AG04449 (cell line): ENCODE results near the gene RASGEF1B.
A peak's percentile ranks its signal among the peaks of the same experiment; 100 is the strongest.
"Not testable (repeated sequence)": the region's sequence is repeated elsewhere in the genome, so short reads cannot be mapped to it uniquely, and the experiment has no call there.

Experiments
- CTCF ChIA-PET: fragments of 350-600 bp; formaldehyde crosslinking; extraction: SDS; loops from one replicate; lab custom pipeline; 2021; ENCODE audit warnings: antibody characterized with exemption; lab: Yijun Ruan, JAX
- POLR2A ChIA-PET: fragments of 400-600, 350-600 bp; formaldehyde crosslinking; extraction: SDS; loops from one replicate; lab custom pipeline; 2020; ENCODE audit warnings: antibody characterized with exemption, inconsistent platforms; lab: Yijun Ruan, JAX
- DNase-seq: peaks from one replicate; pipeline ENCODE4 v3.0.0-alpha.2; 2010; ENCODE audit warnings: low read depth, low spot score
- H3K4me3 ChIP-seq: 2 replicates; pipeline ENCODE4 v1.5.1; 2011; ENCODE audit warnings: low read depth, mild to moderate bottlenecking, control low read depth, low read length
- CTCF ChIP-seq: IDR thresholded peaks from one replicate; pipeline ENCODE4 v1.5.1; 2011; ENCODE audit warnings: mild to moderate bottlenecking, moderate library complexity, low read length, control low read depth, inconsistent platforms; ENCODE audit not compliant: insufficient read depth; ENCODE audit errors: missing control alignments

RASGEF1B gene

GRCh38 chr4:81408341-81408740 is 63.4 kb downstream of the RASGEF1B start:
- H3K4me3 ChIP-seq, result no peak overlapping the region
- TF ChIP-seq CTCF, result no peak
- ChIA-PET CTCF (no interaction called here), POLR2A (no interaction called here)
- DNase-seq, result no peak

- no peak overlapping the region for H3K4me3 ChIP-seq
- no peak for TF ChIP-seq CTCF
- no peak for DNase-seq
- ChIA-PET CTCF (interaction anchor here (0.6 to 1.5 kb wide), 2 partner anchors 854 to 859 kb away, joined by 3 to 7 read pairs; no protein-coding TSS in a partner anchor), POLR2A (no interaction called here)
Measured at GRCh38 chr4:81407726-81408125, 64.0 kb downstream of the RASGEF1B start.

GRCh38 chr4:81406481-81406880 is 65.2 kb downstream of the RASGEF1B start:
- H3K4me3 ChIP-seq, POLR2A ChIA-PET, DNase-seq: not testable (repeated sequence)
- CTCF ChIA-PET, result interaction anchor here (0.7 to 1.6 kb wide), 9 partner anchors 14 to 862 kb away, joined by 3 to 19 read pairs (median 3); no protein-coding TSS in a partner anchor

GRCh38 chr4:81405900-81406401 is 65.8 kb downstream of the RASGEF1B start:
- peak; percentile 56 for TF ChIP-seq CTCF
- CTCF ChIA-PET, result interaction anchor here (0.7 to 1.6 kb wide), 9 partner anchors 15 to 863 kb away, joined by 3 to 19 read pairs (median 3); no protein-coding TSS in a partner anchor
- POLR2A ChIA-PET, result no interaction called here
- no peak overlapping the region for H3K4me3 ChIP-seq
- DNase-seq, result peak; percentile 19

GRCh38 chr4:81404741-81405140 is 67.0 kb downstream of the RASGEF1B start:
- ChIA-PET CTCF (interaction anchor here (1.0 kb wide), 1 partner anchor 8 kb away, joined by 3 read pairs; no protein-coding TSS in a partner anchor), POLR2A (no interaction called here)
- DNase-seq, result no peak
- TF ChIP-seq CTCF, result no peak
- H3K4me3 ChIP-seq, result no peak overlapping the region

GRCh38 chr4:81404294-81404693 is 67.4 kb downstream of the RASGEF1B start:
- no peak for TF ChIP-seq CTCF
- ChIA-PET POLR2A (no interaction called here), CTCF (no interaction called here)
- no peak overlapping the region for H3K4me3 ChIP-seq
- no peak for DNase-seq
